HCT116 (cell line): ENCODE results near the gene MAP2K2. TPM values are rescaled to one million over a fixed set of nuclear protein-coding genes. Genes with fewer than 3 reads are reported as not detected.

Experiments
- ATAC-seq: fragments of 200-7000 bp; cut with Tn5 transposase; 2 replicates; pipeline ENCODE4 v1.9.1; 2020; ENCODE audit warnings: mild to moderate bottlenecking, moderate library complexity
- BruUV-seq: library from RNA; stranded (reverse); fragments of 400-500 nt; replicated peaks from 2 replicates; lab custom pipeline; 2021; lab: Mats Ljungman, UMichigan
- CTCF ChIA-PET: fragments of 300-600 bp; sonication (Branson Sonifier 250); formaldehyde crosslinking; loops from one replicate; lab custom pipeline; 2021; ENCODE audit warnings: antibody characterized with exemption; lab: Charles Lee
- POLR2A ChIA-PET: fragments of 300-600, 350-600 bp; sonication (Branson Sonifier 250); formaldehyde crosslinking; loops from one replicate; lab custom pipeline; 2021; ENCODE audit warnings: antibody characterized with exemption; lab: Charles Lee
- RAD21 ChIA-PET, 2 experiments: fragments of 300-600 bp; sonication (Branson Sonifier 250); formaldehyde crosslinking; loops; one replicate each; lab custom pipeline; 2023; ENCODE audit warnings: low total read pairs in 2 of 2; ENCODE audit not compliant: uncharacterized antibody in 2 of 2, unreplicated experiment in 2 of 2, low non-redundant PET in 1 of 2; lab: Charles Lee
- DNase-seq: peaks from one replicate; pipeline ENCODE4 v3.0.0-alpha.2; 2010; ENCODE audit warnings: low read depth, low spot score
- H2AFZ ChIP-seq: fragments of 200-600 bp; shearing (Covaris generic), sonication (generic); 2 replicates; pipeline ENCODE4 v1.6.1; 2017; ENCODE audit warnings: low read depth, mixed run types, mixed read lengths, antibody characterized with exemption, low read length; ENCODE audit not compliant: poor library complexity, severe bottlenecking
- H3K27ac ChIP-seq: 2 replicates; pipeline ENCODE4 v1.5.1; 2012; ENCODE audit warnings: low read depth, low read length
- H3K27me3 ChIP-seq: fragments of 200-600 bp; sonication (generic); 2 replicates; pipeline ENCODE4 v1.6.1; 2016; ENCODE audit warnings: mixed run types, low read length, mixed read lengths; ENCODE audit not compliant: insufficient read depth
- H3K36me3 ChIP-seq, 2 experiments: fragments of 200-500 bp in 1 of 2; fragments of 200-600 bp in 1 of 2; sonication (Bioruptor generic) in 1 of 2; sonication (generic) in 1 of 2; 2 replicates each; pipeline versions ENCODE4 v1.5.1 to v1.6.1; 2014 to 2016; ENCODE audit warnings: low read length in 2 of 2, inconsistent platforms in 1 of 2, mixed read lengths in 1 of 2, mixed run types in 1 of 2; ENCODE audit not compliant: insufficient read depth in 2 of 2, control insufficient read depth in 1 of 2
- H3K4me1 ChIP-seq, 2 experiments: fragments of 200-600 bp in 1 of 2; sonication (generic) in 1 of 2; 2 replicates each; pipeline versions ENCODE4 v1.5.1 to v1.6.1; 2012 to 2017; ENCODE audit warnings: low read length in 2 of 2, inconsistent platforms in 1 of 2, mild to moderate bottlenecking in 1 of 2, mixed read lengths in 1 of 2, mixed run types in 1 of 2, moderate library complexity in 1 of 2; ENCODE audit not compliant: insufficient read depth in 2 of 2, control insufficient read depth in 1 of 2
- H3K4me2 ChIP-seq: fragments of 200-600 bp; sonication (generic); 2 replicates; pipeline ENCODE4 v1.6.1; 2017; ENCODE audit warnings: mixed run types, low read length, mixed read lengths
- H3K4me3 ChIP-seq, 2 experiments: fragments of 200-600 bp in 1 of 2; sonication (generic) in 1 of 2; replicated peaks in 1 of 2; 2 replicates each; pipeline ENCODE4 v1.5.1; 2011 to 2016; ENCODE audit warnings: low read length in 2 of 2, control low read depth in 1 of 2, low read depth in 1 of 2, mild to moderate bottlenecking in 1 of 2, mixed read lengths in 1 of 2, mixed run types in 1 of 2
- H3K79me2 ChIP-seq: fragments of 200-600 bp; sonication (generic); 2 replicates; pipeline ENCODE4 v1.6.1; 2017; ENCODE audit warnings: mild to moderate bottlenecking, mixed run types, low read length, moderate library complexity, mixed read lengths; ENCODE audit not compliant: insufficient read depth
- H3K9ac ChIP-seq: fragments of 200-600 bp; sonication (generic); 2 replicates; pipeline ENCODE4 v1.6.1; 2016; ENCODE audit warnings: low read length, mixed read lengths
- H3K9me2 ChIP-seq: fragments of 200-600 bp; sonication (generic), shearing (Covaris generic); 2 replicates; pipeline ENCODE4 v1.6.1; 2017; ENCODE audit warnings: mixed run types, mild to moderate bottlenecking, moderate library complexity; ENCODE audit not compliant: insufficient read depth
- H3K9me3 ChIP-seq, 2 experiments: fragments of 200-500 bp in 1 of 2; fragments of 200-600 bp in 1 of 2; sonication (Bioruptor generic) in 1 of 2; sonication (generic) in 1 of 2; 2 replicates each; pipeline ENCODE4 v1.6.1; 2014 to 2017; ENCODE audit warnings: low read length in 2 of 2, mixed read lengths in 2 of 2, inconsistent platforms in 1 of 2, low read depth in 1 of 2, mild to moderate bottlenecking in 1 of 2, mixed run types in 1 of 2, moderate library complexity in 1 of 2; ENCODE audit not compliant: control insufficient read depth in 1 of 2, insufficient read depth in 1 of 2
- H4K20me1 ChIP-seq: fragments of 200-600 bp; sonication (generic), shearing (Covaris generic); 2 replicates; pipeline ENCODE4 v1.6.1; 2017; ENCODE audit warnings: mixed run types, mild to moderate bottlenecking, moderate library complexity; ENCODE audit not compliant: insufficient read depth
- ATF3 ChIP-seq: IDR thresholded peaks from 2 replicates; pipeline ENCODE4 v1.6.1; 2012
- CBX3 ChIP-seq: IDR thresholded peaks from 2 replicates; pipeline ENCODE4 v1.6.1; 2012; ENCODE audit warnings: low read depth
- CEBPB ChIP-seq: IDR thresholded peaks from 2 replicates; pipeline ENCODE4 v1.6.1; 2012; ENCODE audit warnings: low read depth
- CTCF ChIP-seq, 3 experiments: fragments of 200-600 bp in 1 of 3; sonication (generic) in 1 of 3; IDR thresholded peaks in 2 of 3; conservative IDR thresholded peaks in 1 of 3; 2 replicates each; pipeline ENCODE4 v1.5.1; 2012 to 2017; ENCODE audit warnings: low read depth in 2 of 3, low read length in 2 of 3, antibody characterized with exemption in 1 of 3, borderline replicate concordance in 1 of 3, control low read depth in 1 of 3, mild to moderate bottlenecking in 1 of 3, mixed read lengths in 1 of 3, mixed run types in 1 of 3, moderate library complexity in 1 of 3; ENCODE audit not compliant: insufficient read depth in 1 of 3
- EGR1 ChIP-seq: IDR thresholded peaks from 2 replicates; pipeline ENCODE4 v1.6.1; 2012; ENCODE audit warnings: low read depth
- ELF1 ChIP-seq: IDR thresholded peaks from 2 replicates; pipeline ENCODE4 v1.6.1; 2012; ENCODE audit warnings: low read depth, borderline replicate concordance
- JUND ChIP-seq: IDR thresholded peaks from 2 replicates; pipeline ENCODE4 v1.6.1; 2012
- MAX ChIP-seq: IDR thresholded peaks from 2 replicates; pipeline ENCODE4 v1.6.1; 2012
- POLR2A ChIP-seq: IDR thresholded peaks from 2 replicates; pipeline ENCODE4 v1.7.0; 2011; ENCODE audit warnings: borderline replicate concordance; ENCODE audit not compliant: insufficient read depth, insufficient read length; ENCODE audit errors: extremely low read depth
- POLR2AphosphoS5 ChIP-seq: IDR thresholded peaks from 2 replicates; pipeline ENCODE4 v1.6.1; 2011; ENCODE audit warnings: mild to moderate bottlenecking, low read depth, low read length, moderate library complexity
- REST ChIP-seq: IDR thresholded peaks from 2 replicates; pipeline ENCODE4 v1.6.1; 2012; ENCODE audit warnings: low read depth
- SRF ChIP-seq: IDR thresholded peaks from 2 replicates; pipeline ENCODE4 v1.6.1; 2012; ENCODE audit warnings: low read depth
- TCF7L2 ChIP-seq: IDR thresholded peaks from 2 replicates; pipeline ENCODE4 v1.7.0; 2011; ENCODE audit warnings: borderline replicate concordance, inconsistent platforms; ENCODE audit not compliant: insufficient read depth, insufficient read length; ENCODE audit errors: extremely low read depth
- YY1 ChIP-seq: IDR thresholded peaks from 2 replicates; pipeline ENCODE4 v1.6.1; 2011; ENCODE audit warnings: low read length, low read depth, moderate library complexity, mild to moderate bottlenecking; ENCODE audit not compliant: insufficient replicate concordance; ENCODE audit errors: extremely low read depth
- ZBTB33 ChIP-seq: IDR thresholded peaks from 2 replicates; pipeline ENCODE4 v1.6.1; 2011; ENCODE audit warnings: mild to moderate bottlenecking, low read length, moderate library complexity; ENCODE audit not compliant: insufficient replicate concordance; ENCODE audit errors: extremely low read depth
- ZFX ChIP-seq: fragments of 450-650 bp; IDR thresholded peaks from 2 replicates; pipeline ENCODE4 v1.6.1; 2017
- intact Hi-C: fragments of 100-400 bp; cut with micrococcal nuclease; formaldehyde crosslinking; loops from 2 replicates; pipeline ENCODE4 v1.10.0; 2022
- total RNA-seq: library from RNA; stranded (reverse); gene quantifications from one replicate; pipeline ENCODE4 v1.2.1, GENCODE V29; 2021; ENCODE audit not compliant: unreplicated experiment

Gene MAP2K2
- total RNA-seq, 1 experiment from 2014 or later: 186 TPM

- peaks cover 33% of the 10 kb centered on the region for H3K79me2 ChIP-seq
- peaks cover 3% of the 10 kb centered on the region; the same call in 1 of the 2 replicates for H4K20me1 ChIP-seq
- peaks cover 0 to 11% of the 10 kb centered on the region in 2 experiments; a peak in 1 of 4 replicates for H3K36me3 ChIP-seq
- no peak within 1 kb of the TSS for H2AFZ ChIP-seq
- ATAC-seq (peak; percentile 35), DNase-seq (peak; percentile 53)
- no peaks in the 10 kb centered on the region for H3K9me3 ChIP-seq
- peak within 1 kb of the TSS; percentile 89 for H3K4me2 ChIP-seq
- ChIA-PET CTCF (interaction anchor here (0.9 kb wide), 1 partner anchor 73 kb away, joined by 3 read pairs; no protein-coding TSS in a partner anchor), RAD21 (interaction anchor here in 1 of 2 experiments (0.7 kb wide), 1 partner anchor 14 kb away, joined by 6 read pairs; no protein-coding TSS in a partner anchor), POLR2A (interaction anchor here (0.5 kb wide), 1 partner anchor 181 kb away, joined by 3 read pairs; no protein-coding TSS in a partner anchor)
- H3K9ac ChIP-seq: peak within 1 kb of the TSS; percentile 91
- no peaks in the 10 kb centered on the region for H3K9me2 ChIP-seq
- peaks cover 23 to 34% of the 10 kb centered on the region in 2 experiments for H3K4me1 ChIP-seq
- H3K27ac ChIP-seq: peak within 1 kb of the TSS; percentile 78
- intact Hi-C loops: loop anchor here (5.0 to 10.0 kb wide), 3 partner anchors 68 to 362 kb away; partner anchors contain the start of genes ANKRD24, PIP5K1C, SIRT6 and TJP3
- TF ChIP-seq EGR1 (peak; percentile 49; the same call in 1 of the 2 replicates), ELF1 (no peak), CTCF (IDR thresholded peaks at IDR 0.05 in 2 of 3, conservative IDR thresholded peaks at IDR 0.05 in 1 of 3; ENCODE audit: borderline replicate concordance in 1 of 3, insufficient read depth in 1 of 3, low read depth in 2 of 3, low read length in 2 of 3) (no peak), ATF3 (no peak), YY1 (no peak), ZBTB33 (no peak), POLR2AphosphoS5 (peak; percentile 50; the same call in 1 of the 2 replicates), ZFX (peak; percentile 15; the same call in 1 of the 2 replicates), CBX3 (no peak), TCF7L2 (peak; percentile 28), REST (no peak), SRF (no peak), MAX (0 out of 2 replicates have a peak, but pooled peaks have one; percentile 27), POLR2A (peak; percentile 22), JUND (no peak), CEBPB (no peak)
- H3K27me3 ChIP-seq: no peaks in the 10 kb centered on the region
- H3K4me3 ChIP-seq: peak within 1 kb of the TSS; percentile 75 to 82
- no TSS peak for BruUV-seq
These were observed 57.1 kb downstream of the MAP2K2 start, which contains the start of gene ZBTB7A for GRCh38 chr19:4066682-4067395. TSS of gene ZBTB7A (minus strand) at chr19:4066899. CDS start at chr19:4055232, 11,667 bp downstream.
